RCC 7860 (cell line): Measurements from ENCODE around the gene FOSL2.

Experiments used
- DNase-seq: peaks from one replicate; pipeline ENCODE4 v3.0.0-alpha.2; 2015; ENCODE audit warnings: low spot score
- FAIRE-seq: peaks from 2 replicates; lab custom pipeline; 2012; peaks lifted over from hg19 to GRCh38; lab: Jason Lieb, UNC

FOSL2 gene

DNA sequence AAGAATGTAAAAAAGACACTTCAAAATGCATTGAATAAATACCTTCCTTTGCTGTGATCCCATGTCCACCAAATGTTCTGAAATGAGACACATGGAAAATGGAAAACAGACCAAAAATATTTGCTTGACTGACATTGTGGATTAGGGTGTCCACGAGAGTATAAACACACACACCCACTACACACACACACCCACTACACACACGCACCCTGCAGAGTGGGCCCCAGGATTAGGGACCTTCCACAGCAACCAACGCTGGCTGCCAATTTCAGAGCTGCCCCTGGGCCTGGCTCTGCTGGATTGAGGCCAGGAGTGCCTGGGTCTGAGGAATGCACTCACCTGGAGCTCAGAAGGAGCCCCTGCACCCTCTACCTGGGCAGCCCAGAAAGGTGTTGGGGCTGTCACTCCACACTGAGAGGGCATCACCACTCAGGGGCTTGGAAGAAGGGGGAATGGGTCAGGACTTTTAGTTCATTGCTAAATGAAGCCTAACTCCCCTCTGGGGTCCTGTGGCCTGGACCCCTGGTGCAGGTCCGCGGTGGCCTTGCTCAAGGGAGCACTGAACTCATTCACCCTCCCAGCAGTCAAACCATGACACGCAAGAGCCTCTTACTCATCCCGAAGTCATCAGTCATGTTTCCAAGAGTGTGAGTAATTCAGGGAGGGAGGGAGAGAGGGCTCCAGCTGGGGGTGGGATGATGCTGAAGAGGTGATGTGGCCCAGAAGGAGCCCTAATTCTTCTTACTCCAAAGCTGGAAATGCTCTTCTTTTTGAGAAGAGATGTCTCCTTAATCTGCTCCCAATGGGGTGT, 53.0 kb downstream of the FOSL2 start:
- peak; percentile 92 for DNase-seq
- peak; percentile 88 for FAIRE-seq

DNA sequence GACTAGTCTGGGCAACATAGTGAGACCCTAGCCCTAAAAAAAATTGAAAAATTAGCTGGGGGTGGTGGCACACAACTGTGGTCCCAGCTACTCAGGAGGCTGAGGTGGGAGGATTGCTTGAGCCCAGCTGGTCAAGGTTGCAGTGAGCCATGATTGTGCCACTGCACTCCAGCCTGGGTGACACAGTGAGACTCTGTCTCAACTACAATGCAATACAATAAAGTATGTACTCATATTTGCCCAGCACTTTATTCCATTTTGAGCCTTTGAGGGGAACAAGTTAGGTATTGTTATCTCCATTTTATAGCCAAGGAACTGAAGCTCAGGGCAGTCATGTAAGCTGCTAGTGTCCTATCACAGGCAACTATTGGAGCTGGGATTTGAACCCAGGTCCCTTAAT, 53.9 kb downstream of the FOSL2 start:
- no peak for DNase-seq
- FAIRE-seq = no peak

DNA sequence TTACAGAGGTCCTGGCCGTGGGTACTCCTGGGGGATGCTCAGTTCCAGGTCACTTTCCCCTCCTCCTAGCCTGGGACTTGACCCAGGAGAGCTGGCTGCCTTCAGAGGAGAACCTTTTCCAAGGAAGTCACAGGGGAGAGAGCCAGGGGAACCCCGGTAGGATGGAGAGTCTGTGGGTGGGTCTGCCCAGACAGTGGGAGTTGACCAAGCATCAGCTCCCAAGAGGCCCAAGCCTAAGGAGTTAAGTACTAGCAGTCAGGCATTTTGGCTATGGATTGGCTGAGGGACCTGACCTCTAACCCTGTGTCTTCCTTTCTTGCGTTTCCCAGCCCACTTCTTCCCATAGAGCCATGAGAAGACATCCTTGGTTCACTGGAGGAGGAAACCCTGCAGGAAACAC, 54.4 kb downstream of the FOSL2 start:
- DNase-seq (no peak), FAIRE-seq (no peak)

DNA sequence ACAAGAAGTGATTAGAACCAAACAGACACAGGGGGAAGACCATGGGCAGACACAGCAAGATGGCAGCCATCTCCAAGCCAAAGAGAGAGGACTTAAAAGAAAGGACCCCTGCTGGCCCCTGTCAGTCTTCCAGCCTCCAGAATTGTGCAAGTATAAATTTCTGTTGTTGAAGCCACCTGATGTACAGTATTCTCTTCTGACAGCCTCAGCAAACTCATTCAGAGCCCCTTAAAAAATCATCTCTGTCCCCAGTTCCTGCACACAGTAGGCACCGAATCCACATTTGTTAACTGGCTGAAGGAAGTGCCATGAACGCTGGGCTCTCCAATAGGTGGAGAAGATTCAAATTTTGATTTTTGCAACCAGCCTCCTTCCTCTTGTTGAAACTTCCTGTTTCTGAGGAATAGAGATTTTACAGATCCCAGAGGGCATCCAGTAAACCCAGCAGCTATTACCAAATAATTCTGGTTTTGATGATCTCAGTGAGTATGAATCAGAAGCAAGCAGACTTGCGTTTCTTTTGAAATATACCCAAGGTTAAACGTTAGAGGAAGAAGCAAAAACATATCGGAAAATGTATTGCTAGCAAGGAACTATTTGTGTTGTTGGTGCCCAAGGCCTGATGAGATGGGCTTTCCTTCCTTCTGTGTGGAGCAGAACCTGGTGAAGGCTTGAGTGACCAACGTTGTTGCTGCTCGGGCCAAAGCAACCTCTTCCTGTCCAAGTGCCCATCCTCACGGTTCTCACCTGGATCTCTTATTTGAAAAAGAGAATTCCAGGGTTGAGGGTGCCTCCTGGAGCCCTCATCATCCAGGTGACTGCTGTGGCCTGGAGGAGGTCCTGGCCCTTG, 55.5 kb downstream of the FOSL2 start:
- DNase-seq = peak; percentile 59

DNA sequence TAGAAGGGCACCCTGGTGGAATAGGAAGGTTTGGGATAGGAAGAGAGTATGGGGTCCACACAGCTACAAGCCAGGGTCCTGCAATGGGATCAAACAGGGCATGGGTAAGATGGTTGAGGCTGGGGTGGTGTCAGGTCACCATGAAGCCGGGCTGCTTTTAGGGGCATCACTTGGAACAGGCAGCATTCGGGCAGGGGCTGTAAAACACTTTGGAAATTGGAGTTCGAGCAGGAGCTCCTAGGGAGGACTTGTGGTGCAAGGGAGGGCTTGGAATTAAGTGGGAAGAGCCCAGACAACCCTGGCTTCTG, 56.1 kb downstream of the FOSL2 start:
- no peak for FAIRE-seq

More for the DNA sequence above, 55.5 kb downstream of the FOSL2 start:
- peak; percentile 77 for FAIRE-seq

DNA sequence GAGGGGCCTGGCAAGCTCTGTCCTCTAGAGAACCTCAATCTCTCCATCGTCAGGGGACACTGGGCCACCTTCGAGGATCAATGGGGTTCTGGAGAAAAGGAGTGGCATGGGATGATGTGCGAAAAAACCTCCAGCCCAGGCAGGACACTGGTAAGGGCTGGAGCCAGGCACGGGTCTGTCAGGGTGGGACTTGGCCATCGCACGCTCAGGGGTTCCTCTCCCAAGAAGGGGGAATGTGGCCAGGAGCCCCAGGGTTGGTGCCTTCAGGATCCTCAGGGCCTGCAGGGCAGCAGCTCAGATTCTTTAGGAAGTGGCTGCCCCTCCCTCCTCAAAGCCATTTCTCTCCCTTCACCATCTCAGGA, 56.4 kb downstream of the FOSL2 start:
- DNase-seq (no peak), FAIRE-seq (no peak)

More for the DNA sequence above, 56.1 kb downstream of the FOSL2 start:
- DNase-seq = no peak

DNA sequence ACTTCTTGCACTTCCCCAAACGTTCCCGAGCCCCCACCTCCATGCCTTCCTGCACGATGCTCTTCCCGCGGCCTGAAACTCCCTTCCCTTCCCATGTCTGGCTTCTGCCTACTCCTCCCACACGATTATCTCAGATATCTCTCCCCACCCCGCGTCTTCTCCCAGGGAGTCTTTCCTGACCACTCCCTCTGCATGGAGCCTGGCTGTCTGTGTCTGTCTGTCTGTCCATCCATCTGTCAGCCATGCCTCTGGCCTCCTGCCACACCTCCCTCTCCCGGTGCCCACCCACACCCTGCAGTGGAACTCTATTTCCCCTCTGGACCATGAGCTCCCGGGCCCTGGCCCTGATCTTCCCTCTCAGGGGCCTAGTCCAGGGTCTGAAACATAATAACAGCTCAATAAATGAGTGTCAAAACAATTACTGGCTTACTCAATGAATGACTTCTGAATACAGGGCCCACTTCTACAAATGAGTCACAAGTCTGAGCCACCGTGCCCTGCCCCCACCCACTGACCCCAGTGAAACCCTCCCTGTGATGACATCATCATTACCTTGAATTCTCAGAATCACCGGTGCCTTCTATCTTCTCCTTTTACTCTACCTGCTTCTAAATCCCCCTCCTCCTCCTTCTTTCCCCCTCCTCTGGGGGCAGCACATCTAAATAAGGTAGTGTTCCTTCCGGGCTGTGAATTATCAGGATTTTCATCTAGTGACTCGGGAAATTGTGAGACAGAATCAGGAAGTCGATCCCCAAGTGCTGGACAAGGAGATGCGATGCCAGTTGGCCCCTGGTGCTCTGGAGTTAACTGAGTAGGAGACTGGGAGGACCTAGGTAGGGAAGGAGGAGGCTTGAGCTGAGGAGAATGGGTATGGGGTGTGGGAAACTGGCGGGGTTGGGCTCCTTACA, 57.1 kb downstream of the FOSL2 start:
- DNase-seq = peak; percentile 91
- peak; percentile 81 for FAIRE-seq

DNA sequence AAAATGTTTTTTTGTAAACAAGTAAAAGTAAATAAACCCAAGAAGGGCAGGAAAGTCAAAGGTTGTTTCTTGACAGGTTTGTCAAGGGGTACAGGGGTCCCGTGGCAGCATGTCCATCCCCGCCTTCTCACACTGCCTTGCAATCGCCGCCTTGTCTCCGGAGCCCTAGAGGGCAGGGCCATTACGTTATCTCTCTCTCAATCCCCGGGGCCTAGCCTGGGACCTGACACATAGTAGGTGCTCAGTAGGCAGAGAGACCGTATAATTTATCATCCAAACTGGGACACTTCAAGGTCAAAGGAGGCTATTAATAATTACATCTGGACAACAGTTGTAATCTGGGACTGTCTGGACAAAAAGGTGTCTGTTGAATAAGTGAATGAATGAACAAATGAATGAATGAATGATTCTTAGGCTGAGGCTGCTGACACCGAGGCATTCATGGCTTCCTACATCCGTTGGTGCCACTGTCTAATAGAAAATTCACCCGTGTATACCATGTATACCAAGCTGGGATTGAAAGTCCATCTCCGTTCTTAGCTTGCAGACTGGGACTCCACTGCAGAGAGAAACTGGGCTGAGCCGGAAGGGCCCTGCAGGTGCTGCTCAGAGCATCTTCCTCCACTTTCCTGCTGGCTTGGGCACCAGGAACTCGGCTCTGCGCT, 58.4 kb downstream of the FOSL2 start:
- no peak for FAIRE-seq
- no peak for DNase-seq

DNA sequence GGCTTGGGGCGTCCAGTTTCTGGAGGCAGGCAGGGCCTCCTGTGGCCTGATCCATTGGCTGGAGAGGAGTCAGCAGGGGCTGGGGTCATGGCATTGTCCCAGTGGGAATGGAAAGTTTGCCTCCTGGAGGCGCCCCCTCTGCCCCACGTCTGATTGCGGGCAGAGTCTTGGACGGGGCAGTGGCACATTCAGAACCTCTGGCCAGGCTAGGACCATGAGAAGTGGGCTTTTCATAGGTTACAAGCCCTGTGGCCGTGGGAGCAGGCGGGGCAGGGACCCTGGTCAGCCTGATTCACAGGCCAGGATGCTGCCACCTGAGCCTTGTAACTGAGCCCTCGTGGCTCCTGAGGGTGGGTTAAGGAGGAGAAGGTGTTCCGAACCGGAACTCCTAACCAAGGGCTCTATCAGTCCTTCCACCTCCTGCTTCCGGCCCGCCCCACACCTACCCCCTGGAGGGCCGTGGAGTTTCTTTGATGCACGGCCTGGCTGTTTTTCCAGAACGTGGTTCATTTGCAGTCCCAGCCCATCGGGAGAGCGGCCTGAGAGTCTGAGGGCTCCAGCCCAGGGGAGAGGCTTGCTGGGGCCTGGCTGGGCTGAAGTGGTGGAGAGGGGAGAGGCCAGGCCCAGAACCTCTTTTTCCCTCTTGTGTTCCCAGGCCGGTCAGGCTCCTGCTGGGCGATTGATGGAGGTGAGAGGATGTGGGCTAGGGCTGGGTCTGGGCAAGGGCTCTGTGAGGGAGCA, 59.3 kb downstream of the FOSL2 start:
- FAIRE-seq = no peak
- DNase-seq = no peak

DNA sequence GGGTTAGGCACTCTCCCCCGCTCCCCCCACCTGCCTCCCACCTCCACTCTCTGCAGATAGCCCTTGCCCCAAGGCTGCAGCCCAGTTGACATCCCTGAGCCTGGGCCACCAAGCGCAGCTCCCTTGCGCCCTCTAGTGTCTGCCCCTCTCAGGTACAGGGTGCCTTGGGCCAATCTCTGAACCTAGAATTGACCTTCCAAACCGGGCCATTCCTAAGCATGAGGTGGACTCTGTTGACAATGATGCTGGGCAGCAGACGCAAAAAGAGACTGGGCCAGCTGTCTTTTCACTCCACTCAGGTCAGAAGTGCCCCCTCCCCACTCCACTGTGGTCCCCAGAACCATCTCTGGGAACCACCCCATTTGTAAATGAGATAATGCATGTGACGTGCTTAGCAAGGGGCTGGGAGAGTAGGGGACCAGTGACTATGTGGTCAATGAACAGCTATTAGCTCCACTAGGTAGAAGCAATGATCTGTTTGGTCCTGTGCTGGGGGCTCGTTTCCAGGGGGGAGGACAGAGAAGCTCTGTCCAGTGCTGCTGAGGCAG, 60.0 kb downstream of the FOSL2 start:
- no peak for FAIRE-seq

DNA sequence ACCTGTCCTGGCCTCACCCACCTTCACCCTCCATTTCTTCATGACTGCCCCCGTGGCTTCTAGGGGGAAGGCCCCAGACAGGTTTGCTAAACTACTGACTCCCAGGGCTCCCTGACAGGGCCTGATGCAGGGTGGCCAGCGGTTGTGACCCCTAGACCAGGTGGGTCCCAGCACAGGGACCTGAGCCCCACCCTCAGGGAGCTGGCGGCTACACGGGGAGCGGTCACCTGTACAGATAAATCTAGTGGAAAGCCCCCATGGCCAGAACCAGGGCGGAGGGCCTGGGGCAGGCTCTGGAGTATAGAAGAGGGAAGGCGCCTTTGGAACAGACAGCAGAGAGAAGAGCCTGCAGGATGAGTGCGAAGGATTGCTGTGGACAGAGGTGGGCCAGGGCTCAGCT, 60.7 kb downstream of the FOSL2 start:
- FAIRE-seq (no peak), DNase-seq (no peak)

More for the DNA sequence above, 60.0 kb downstream of the FOSL2 start:
- DNase-seq = peak; percentile 64

DNA sequence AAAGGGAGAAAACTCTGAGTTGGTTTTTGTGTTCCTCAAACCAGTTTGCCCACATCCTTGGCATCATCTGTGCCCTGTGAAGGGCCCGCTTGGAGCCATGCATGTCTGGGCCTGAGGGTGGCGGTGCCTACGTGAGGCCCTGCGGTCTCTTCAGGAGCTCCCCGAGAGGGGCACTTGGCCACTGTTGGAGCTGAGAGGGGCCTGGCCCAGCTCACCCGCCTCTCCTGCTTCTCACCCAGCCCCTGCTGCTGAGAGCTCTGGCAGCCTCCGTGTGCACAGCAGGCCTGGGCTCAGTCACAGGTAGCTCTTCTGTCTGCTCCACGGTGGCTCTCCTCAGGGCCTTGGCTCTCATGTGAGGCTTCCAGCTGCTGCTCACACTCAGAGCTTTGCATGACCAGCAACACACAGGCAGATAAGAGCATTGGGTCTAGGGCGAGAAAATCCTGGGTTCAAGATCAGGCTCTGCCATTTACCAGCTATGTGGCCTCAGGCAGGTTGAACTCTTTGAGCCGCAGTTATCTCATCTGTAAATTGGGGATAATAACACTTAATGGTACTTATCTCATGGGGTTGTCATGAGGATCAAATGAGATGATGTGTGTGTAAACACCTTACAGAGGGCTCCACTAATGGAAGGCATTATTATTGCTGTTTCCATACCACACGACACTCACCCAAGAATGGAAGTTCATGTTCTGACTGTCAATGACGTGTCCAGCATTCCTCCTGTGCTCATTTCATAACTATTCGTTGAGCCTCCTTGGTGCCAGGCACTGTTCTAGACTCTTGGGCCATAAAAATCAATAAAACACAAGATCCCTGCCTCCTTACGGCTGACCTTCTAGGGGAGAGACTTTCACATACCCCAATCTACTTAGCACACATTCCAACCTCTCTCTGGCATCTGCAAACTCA, 61.6 kb downstream of the FOSL2 start:
- DNase-seq (no peak), FAIRE-seq (no peak)

DNA sequence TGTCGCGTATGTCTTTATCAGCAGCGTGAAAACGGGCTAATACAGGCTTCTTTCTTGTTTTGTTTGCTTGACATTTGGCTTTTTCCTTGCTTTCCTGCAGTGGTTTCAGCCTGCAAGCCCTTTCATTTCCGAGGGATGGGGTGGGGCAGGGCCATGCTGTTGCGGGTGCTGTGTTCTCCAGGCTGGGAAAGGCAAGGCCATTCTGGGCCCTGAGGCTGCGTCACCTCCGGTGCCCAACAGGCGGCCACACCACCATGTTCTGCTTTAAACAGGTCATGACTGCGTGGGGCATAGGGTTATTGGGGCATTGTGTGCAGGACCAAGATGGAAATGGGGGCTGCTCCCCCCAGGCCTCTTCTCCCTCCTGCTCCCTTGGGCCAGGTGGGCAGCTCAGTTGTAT, 64.6 kb downstream of the FOSL2 start:
- DNase-seq (no peak), FAIRE-seq (no peak)

DNA sequence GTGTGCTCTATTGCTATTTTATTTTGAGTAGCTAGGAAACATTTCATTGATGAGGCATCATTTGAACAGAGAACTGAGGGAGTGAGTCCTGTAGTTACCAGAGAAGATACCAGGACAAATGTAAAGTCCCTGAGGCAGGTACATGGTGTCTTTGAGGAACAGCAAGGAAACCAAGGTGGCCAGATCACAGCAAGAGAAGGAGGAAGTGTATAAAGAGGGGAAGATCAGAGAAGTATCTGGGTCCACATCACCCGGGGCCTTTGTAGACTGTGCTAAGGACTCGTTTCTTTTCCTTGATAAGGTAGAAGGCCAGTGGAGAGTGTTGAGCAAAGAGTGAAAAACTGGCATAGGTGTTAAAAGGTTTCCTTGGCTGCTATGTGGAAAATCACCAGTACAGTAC, 68.4 kb downstream of the FOSL2 start:
- DNase-seq (no peak), FAIRE-seq (no peak)

DNA sequence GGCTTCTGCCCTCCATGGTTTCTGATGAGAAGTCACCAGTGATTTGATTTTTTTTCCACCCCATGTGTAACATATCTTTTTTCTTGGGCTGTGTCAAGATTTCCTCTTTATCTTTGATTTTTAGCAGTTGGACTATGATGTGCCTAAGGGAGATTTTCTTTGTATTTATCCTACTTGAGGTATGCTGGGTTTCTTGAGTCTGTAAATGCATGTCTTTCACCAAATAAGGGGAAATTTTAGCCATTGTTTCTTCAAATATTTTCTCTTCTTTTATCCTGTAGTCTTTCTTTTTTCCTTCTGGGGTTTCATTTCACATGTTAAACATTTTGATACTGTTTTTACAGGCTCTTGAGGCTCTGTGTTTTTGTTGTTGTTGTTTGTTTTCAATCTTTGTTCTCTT, 69.5 kb downstream of the FOSL2 start:
- DNase-seq = no peak
- no peak for FAIRE-seq

DNA sequence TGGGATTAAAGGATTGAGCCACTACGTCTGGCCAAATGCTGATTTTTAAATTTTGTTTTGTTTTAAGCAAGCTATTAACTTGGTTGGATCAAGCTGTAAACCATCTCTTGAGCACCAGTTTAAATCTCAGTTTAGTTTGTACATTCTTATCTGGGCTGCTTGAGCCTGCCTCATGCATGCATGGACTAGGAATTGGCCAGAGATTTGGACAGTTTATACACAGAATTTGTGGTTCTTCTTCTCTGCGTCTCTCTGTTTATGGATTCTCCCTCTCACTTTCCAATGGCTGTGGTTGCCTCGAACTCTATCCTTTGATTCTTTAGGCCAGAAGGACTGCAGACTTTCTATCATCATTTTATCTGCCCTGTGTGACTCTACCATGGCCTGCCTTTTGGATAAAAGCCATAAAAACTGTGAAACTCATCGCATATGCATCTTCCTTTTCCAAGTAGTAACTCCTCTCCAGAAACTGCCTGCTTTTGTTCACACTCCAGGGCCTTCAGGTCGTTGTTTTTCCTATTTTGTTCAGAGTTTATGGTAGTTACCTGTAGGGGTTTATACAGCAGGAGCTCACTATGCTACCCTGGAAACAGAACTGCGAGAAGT, 70.7 kb downstream of the FOSL2 start:
- DNase-seq (no peak), FAIRE-seq (no peak)

DNA sequence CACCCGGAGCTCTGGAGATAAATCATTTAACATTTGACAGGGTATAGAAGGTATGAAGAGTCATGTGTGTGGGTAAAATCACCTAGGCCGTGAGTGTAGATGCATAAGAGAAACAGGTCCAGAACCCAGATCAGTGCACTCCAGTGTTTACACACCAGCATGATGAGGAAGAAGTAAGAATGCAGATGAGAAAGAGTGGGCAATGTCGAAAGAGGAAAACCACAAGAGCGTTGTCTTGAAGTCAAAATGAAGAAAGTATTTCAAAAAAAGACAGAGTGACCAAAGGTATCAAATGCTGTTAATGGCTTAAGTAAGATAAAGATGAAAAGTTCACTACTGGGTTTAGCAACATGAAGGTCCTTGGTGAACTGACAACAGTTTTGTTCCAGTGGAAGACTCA, 71.2 kb downstream of the FOSL2 start:
- no peak for DNase-seq
- FAIRE-seq = no peak

DNA sequence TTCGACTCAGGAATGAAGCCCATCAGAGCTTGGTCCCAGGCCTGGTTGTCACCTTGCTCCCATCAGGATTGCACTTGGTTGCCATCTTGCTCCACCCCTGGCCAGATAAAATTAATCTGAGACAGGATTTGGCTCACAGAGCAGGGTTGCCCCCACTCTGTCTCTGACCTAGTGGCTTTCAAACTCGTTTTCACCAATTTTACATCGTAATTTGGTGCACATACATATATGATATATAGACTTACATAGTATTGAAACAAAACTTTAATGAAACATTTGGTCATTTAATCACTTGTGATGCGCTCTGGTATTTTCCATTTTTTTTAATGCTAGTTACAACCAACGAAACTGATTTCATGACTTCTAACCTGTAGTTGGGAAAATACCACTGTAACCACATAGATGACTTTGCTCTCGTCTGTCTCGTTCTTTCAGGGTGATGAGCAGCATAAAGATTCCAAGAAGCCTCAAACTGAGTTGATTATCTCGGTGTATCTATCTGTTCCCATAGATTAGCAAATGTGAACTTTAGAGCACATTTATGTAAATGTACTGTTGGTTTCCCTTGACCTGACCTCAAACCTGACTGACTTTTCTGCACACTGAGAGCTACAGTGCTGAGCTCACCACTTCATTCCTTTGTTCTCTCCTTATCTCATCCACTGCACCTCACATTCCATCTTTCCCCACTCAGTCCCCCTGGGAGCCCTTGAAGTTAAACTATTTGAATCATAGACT, 72.7 kb downstream of the FOSL2 start:
- FAIRE-seq (no peak), DNase-seq (no peak)
